Progenitor cell of endocrine pancreas (in vitro differentiated cells): ENCODE measurements around the gene PYM1. TPM values are rescaled to one million over a fixed set of nuclear protein-coding genes. Genes with fewer than 3 reads are reported as not detected.

Experiments used
- DNase-seq: peaks from one replicate; pipeline ENCODE4 v3.0.0; 2021; ENCODE audit warnings: low spot score; ENCODE audit not compliant: unreplicated experiment
- H3K27ac Mint-ChIP-seq: 2 replicates; pipeline ENCODE4 v1.8.0; 2021; ENCODE audit warnings: mild to moderate bottlenecking, moderate library complexity, mixed read lengths
- H3K27me3 Mint-ChIP-seq: 2 replicates; pipeline ENCODE4 v1.8.0; 2021; ENCODE audit warnings: mixed read lengths
- H3K36me3 Mint-ChIP-seq: 2 replicates; pipeline ENCODE4 v1.8.0; 2022; ENCODE audit warnings: mixed read lengths; ENCODE audit not compliant: insufficient read depth
- H3K4me1 Mint-ChIP-seq: 2 replicates; pipeline ENCODE4 v1.8.0; 2021; ENCODE audit warnings: low read depth, mixed read lengths
- H3K4me3 Mint-ChIP-seq: 2 replicates; pipeline ENCODE4 v1.8.0; 2021; ENCODE audit warnings: low read depth, mild to moderate bottlenecking, moderate library complexity, mixed read lengths
- H3K9me3 Mint-ChIP-seq: 2 replicates; pipeline ENCODE4 v1.8.0; 2021; ENCODE audit warnings: low read depth, mixed read lengths
- CTCF ChIP-seq: fragments of 200-600 bp; sonication (generic); IDR thresholded peaks from one replicate; pipeline ENCODE4 v1.5.0; 2021; ENCODE audit warnings: antibody characterized with exemption, mild to moderate bottlenecking; ENCODE audit not compliant: unreplicated experiment
- total RNA-seq: library from RNA; stranded (reverse); gene quantifications from 2 replicates; pipeline ENCODE4 v1.2.1, GENCODE V29; 2021

Gene PYM1
- total RNA-seq, 1 donor from 2014 or later: 42.8 TPM

- Mint-ChIP-seq H3K9me3 (peaks cover 3% of the 10 kb centered on the region), H3K4me3 (no peak overlapping the region), H3K27me3 (no peaks in the 10 kb centered on the region), H3K4me1 (no peaks in the 10 kb centered on the region), H3K27ac (no peak overlapping the region), H3K36me3 (no peaks in the 10 kb centered on the region)
- no peak for TF ChIP-seq CTCF
- DNase-seq: no peak
Observed at GRCh38 chr12:55862286-55862685, 65.4 kb downstream of the PYM1 start.

- H3K27ac Mint-ChIP-seq: no peak overlapping the region
- H3K27me3 Mint-ChIP-seq: no peaks in the 10 kb centered on the region
- no peak for DNase-seq
- peaks cover 3% of the 10 kb centered on the region for H3K9me3 Mint-ChIP-seq
- no peak for TF ChIP-seq CTCF
- H3K36me3 Mint-ChIP-seq: no peaks in the 10 kb centered on the region
- H3K4me3 Mint-ChIP-seq: no peak overlapping the region
- H3K4me1 Mint-ChIP-seq: no peaks in the 10 kb centered on the region
Observed at GRCh38 chr12:55861871-55862270, 65.8 kb downstream of the PYM1 start.

DNA sequence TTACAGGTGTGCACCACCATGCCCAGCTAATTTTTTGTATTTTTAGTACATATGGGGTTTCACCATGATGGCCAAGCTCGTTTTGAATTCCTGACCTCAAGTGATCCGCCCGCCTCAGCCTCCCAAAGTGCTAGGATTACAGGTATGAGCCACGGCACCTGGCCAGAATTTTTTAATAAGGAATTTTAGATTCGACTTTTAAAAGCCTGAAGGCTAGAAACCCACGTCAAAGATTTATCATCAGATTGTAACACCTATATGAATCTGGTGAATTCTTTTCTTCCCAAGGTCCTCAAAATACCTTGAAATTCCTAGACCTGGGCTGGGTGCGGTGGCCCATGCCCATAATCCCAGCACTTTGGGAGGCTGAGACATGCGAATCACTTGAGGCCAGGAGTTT, 66.3 kb downstream of the PYM1 start:
- Mint-ChIP-seq H3K36me3 (no peaks in the 10 kb centered on the region), H3K4me3 (no peak overlapping the region), H3K4me1 (no peaks in the 10 kb centered on the region), H3K9me3 (peaks cover 3% of the 10 kb centered on the region), H3K27me3 (no peaks in the 10 kb centered on the region), H3K27ac (no peak overlapping the region)
- DNase-seq: no peak
- TF ChIP-seq CTCF: no peak

- Mint-ChIP-seq H3K27ac (no peak overlapping the region), H3K36me3 (no peaks in the 10 kb centered on the region), H3K9me3 (no peaks in the 10 kb centered on the region), H3K4me3 (no peak overlapping the region), H3K4me1 (no peaks in the 10 kb centered on the region), H3K27me3 (peaks cover 16% of the 10 kb centered on the region)
- DNase-seq: no peak
- no peak for TF ChIP-seq CTCF
Observed at GRCh38 chr12:55852740-55853139, 75.0 kb downstream of the PYM1 start.

Other genes starting within 250 kb of the PYM1 start
- gene ITGA7, start 220.0 kb downstream of the PYM1 start, total RNA-seq: 23.6 and 25.1 TPM in 2 replicates
- gene BLOC1S1, start 211.8 kb downstream of the PYM1 start, total RNA-seq: 65.8 and 68.5 TPM in 2 replicates
- 7.9 and 9.7 TPM in 2 replicates for gene RDH5, start 207.5 kb downstream of the PYM1 start, total RNA-seq
- gene CD63, start 198.9 kb downstream of the PYM1 start, total RNA-seq: 407 and 432 TPM in 2 replicates
- gene GDF11, start 184.8 kb downstream of the PYM1 start, total RNA-seq: 42.8 and 50.3 TPM in 2 replicates
- gene SARNP, start 110.2 kb downstream of the PYM1 start, total RNA-seq: 85.7 and 91.0 TPM in 2 replicates
- gene ORMDL2, start 109.9 kb downstream of the PYM1 start, total RNA-seq: 36.5 and 40.5 TPM in 2 replicates
- 37.6 and 38.6 TPM in 2 replicates for gene DNAJC14, start 98.3 kb downstream of the PYM1 start, total RNA-seq
- gene MMP19, start 85.0 kb downstream of the PYM1 start, total RNA-seq: 0.62 and 0.89 TPM in 2 replicates
- 10.2 and 16.8 TPM in 2 replicates for gene DGKA, start 3.3 kb upstream of the PYM1 start, total RNA-seq
- gene PMEL, start 38.1 kb upstream of the PYM1 start, total RNA-seq: 3.7 and 6.3 TPM in 2 replicates
- 62.1 and 66.9 TPM in 2 replicates for gene CDK2, start 38.9 kb upstream of the PYM1 start, total RNA-seq
- gene RAB5B, start 46.2 kb upstream of the PYM1 start, total RNA-seq: 111 and 116 TPM in 2 replicates
- gene SUOX, start 69.4 kb upstream of the PYM1 start, total RNA-seq: 44.8 and 45.6 TPM in 2 replicates
- gene IKZF4, start 93.1 kb upstream of the PYM1 start, total RNA-seq: 20.6 and 21.0 TPM in 2 replicates
- gene RPS26, start 114.0 kb upstream of the PYM1 start, total RNA-seq: 30.2 and 39.3 TPM in 2 replicates
- gene ERBB3, start 152.3 kb upstream of the PYM1 start, total RNA-seq: 206 and 221 TPM in 2 replicates
- 103 and 106 TPM in 2 replicates for gene PA2G4, start 176.7 kb upstream of the PYM1 start, total RNA-seq
- 3,912 and 3,916 TPM in 2 replicates for gene RPL41, start 188.7 kb upstream of the PYM1 start, total RNA-seq
- 12.0 and 13.8 TPM in 2 replicates for gene ZC3H10, start 190.4 kb upstream of the PYM1 start, total RNA-seq
- 102 TPM in 2 replicates for gene ESYT1, start 200.4 kb upstream of the PYM1 start, total RNA-seq
- gene MYL6B, start 224.7 kb upstream of the PYM1 start, total RNA-seq: 169 and 172 TPM in 2 replicates
- 1,155 and 1,178 TPM in 2 replicates for gene MYL6, start 230.5 kb upstream of the PYM1 start, total RNA-seq